Calu3 (cell line): Measurements from ENCODE around the gene RTL5. TPM values are rescaled to one million over a fixed set of nuclear protein-coding genes. Genes with fewer than 3 reads are reported as not detected.

Experiments
- BruUV-seq: library from RNA; stranded (reverse); fragments of 400-500 nt; replicated peaks from 2 replicates; lab custom pipeline; 2021; lab: Mats Ljungman, UMichigan
- CTCF ChIA-PET: fragments of 300-600 bp; sonication (Branson Sonifier 250); formaldehyde crosslinking; loops from one replicate; lab custom pipeline; 2022; ENCODE audit warnings: antibody characterized with exemption; lab: Charles Lee
- DNase-seq: peaks from one replicate; pipeline ENCODE4 v3.0.0; 2022
- H3K27ac Mint-ChIP-seq: one replicate; pipeline ENCODE4 v1.8.0; 2022; ENCODE audit warnings: mixed read lengths; ENCODE audit not compliant: unreplicated experiment
- H3K27me3 Mint-ChIP-seq: one replicate; pipeline ENCODE4 v1.8.0; 2022; ENCODE audit warnings: mixed read lengths; ENCODE audit not compliant: unreplicated experiment
- H3K36me3 Mint-ChIP-seq: one replicate; pipeline ENCODE4 v1.8.0; 2022; ENCODE audit warnings: mild to moderate bottlenecking, moderate library complexity, mixed read lengths; ENCODE audit not compliant: insufficient read depth, unreplicated experiment
- H3K4me1 Mint-ChIP-seq: one replicate; pipeline ENCODE4 v1.8.0; 2022; ENCODE audit warnings: mild to moderate bottlenecking, low read depth, mixed read lengths; ENCODE audit not compliant: unreplicated experiment
- H3K4me3 Mint-ChIP-seq: one replicate; pipeline ENCODE4 v1.8.0; 2022; ENCODE audit warnings: mild to moderate bottlenecking, low read depth, moderate library complexity, mixed read lengths; ENCODE audit not compliant: unreplicated experiment
- H3K9me3 Mint-ChIP-seq: one replicate; pipeline ENCODE4 v1.8.0; 2022; ENCODE audit warnings: low read depth, mixed read lengths; ENCODE audit not compliant: unreplicated experiment
- CTCF ChIP-seq: fragments of 200-600 bp; IDR thresholded peaks from one replicate; pipeline ENCODE4 v1.8.0; 2022; ENCODE audit warnings: antibody characterized with exemption; ENCODE audit not compliant: unreplicated experiment
- intact Hi-C: fragments of 100-400 bp; cut with micrococcal nuclease; formaldehyde crosslinking; loops from one replicate; pipeline ENCODE4 v1.10.0; 2022; ENCODE audit not compliant: unreplicated experiment
- total RNA-seq: library from RNA; stranded (reverse); gene quantifications from 2 replicates; pipeline ENCODE4 v1.2.3, GENCODE V29; 2022

The RTL5 gene
- total RNA-seq, 1 experiment from 2014 or later: 0.07 TPM

- Mint-ChIP-seq H3K36me3 (no peaks in the 10 kb centered on the region), H3K4me3 (no peak overlapping the region), H3K4me1 (no peaks in the 10 kb centered on the region), H3K9me3 (no peaks in the 10 kb centered on the region), H3K27me3 (peaks cover 50% of the 10 kb centered on the region), H3K27ac (no peak overlapping the region)
- BruUV-seq: no TSS peak
- intact Hi-C loops: no loop called here
- CTCF ChIA-PET: no interaction called here
- DNase-seq: no peak
- no peak for TF ChIP-seq CTCF
Observed at GRCh38 chrX:72081605-72082320, 50.0 kb downstream of the RTL5 start.

DNA sequence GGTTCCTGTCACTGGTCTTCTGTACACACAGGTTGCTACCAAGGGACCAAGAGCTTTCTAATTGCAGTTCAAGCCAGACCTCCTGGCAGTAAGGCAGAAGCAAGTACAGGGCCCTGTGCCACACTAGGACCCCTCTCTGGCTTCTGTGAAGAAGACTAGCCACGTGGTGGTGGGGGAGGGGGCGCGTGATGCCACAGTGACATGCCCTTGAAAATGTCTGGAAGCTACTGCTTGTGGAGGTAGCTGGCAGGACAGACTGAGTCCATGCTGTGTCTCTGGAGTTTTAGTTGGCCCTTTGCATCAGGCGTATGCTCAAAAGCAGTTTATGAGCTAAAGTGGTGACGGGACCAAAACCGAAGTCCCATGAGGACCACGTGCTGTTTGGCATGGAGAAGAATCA lies 50.9 kb downstream of the RTL5 start:
- no peak for DNase-seq
- no peaks in the 10 kb centered on the region for H3K4me1 Mint-ChIP-seq
- no TSS peak for BruUV-seq

DNA sequence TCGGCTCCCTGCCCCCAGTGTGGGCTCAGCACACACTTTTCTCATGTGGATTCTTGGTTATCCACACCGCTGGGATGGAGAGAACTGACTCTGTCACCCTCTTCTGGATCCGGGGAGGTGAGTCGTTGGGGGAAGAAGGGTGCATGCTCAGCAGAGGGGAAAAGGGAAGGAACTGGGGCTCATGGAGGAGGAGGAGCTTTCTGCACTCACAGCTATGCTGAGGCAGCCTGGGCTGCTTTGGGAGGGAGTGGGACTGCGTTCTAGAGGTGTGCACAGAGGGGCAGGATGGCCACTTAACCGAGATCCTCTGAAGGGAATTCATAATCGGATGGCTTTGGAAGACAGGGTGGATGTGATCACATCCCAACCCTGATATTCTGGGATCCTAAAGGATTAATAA lies 51.6 kb downstream of the RTL5 start:
- Mint-ChIP-seq H3K9me3 (no peaks in the 10 kb centered on the region), H3K27ac (no peak overlapping the region), H3K36me3 (no peaks in the 10 kb centered on the region), H3K27me3 (peaks cover 61% of the 10 kb centered on the region), H3K4me3 (no peak overlapping the region), H3K4me1 (no peaks in the 10 kb centered on the region)
- DNase-seq: no peak
- CTCF ChIA-PET: no interaction called here
- intact Hi-C loops: no loop called here
- no peak for TF ChIP-seq CTCF
- no TSS peak for BruUV-seq

More for the DNA sequence above, 50.9 kb downstream of the RTL5 start:
- intact Hi-C loops: no loop called here
- H3K27ac Mint-ChIP-seq: no peak overlapping the region
- TF ChIP-seq CTCF: no peak
- no peak overlapping the region for H3K4me3 Mint-ChIP-seq
- no peaks in the 10 kb centered on the region for H3K36me3 Mint-ChIP-seq
- CTCF ChIA-PET: no interaction called here
- peaks cover 55% of the 10 kb centered on the region for H3K27me3 Mint-ChIP-seq
- no peaks in the 10 kb centered on the region for H3K9me3 Mint-ChIP-seq

GRCh38 chrX:72079607-72080006 lies 52.1 kb downstream of the RTL5 start:
- H3K4me1 Mint-ChIP-seq: no peaks in the 10 kb centered on the region
- H3K9me3 Mint-ChIP-seq: no peaks in the 10 kb centered on the region
- no peak overlapping the region for H3K4me3 Mint-ChIP-seq
- H3K27me3 Mint-ChIP-seq: peaks cover 67% of the 10 kb centered on the region
- no peaks in the 10 kb centered on the region for H3K36me3 Mint-ChIP-seq
- no peak overlapping the region for H3K27ac Mint-ChIP-seq
- no TSS peak for BruUV-seq
- DNase-seq: no peak
- CTCF ChIA-PET: no interaction called here
- TF ChIP-seq CTCF: no peak
- intact Hi-C loops: no loop called here
